Measurements from ENCODE around the gene DAB2IP.
"Not testable (repeated sequence)": the region's sequence is repeated elsewhere in the genome, so short reads cannot be mapped to it uniquely, and the experiment has no call there.

Gene DAB2IP

GRCh38 chr9:121651295-121652020 lies at the start of gene DAB2IP:
DAB2IP (plus strand) TSS chr9:121651634; CDS start chr9:121651776, 142 bp downstream.
- DNase-seq (ENCODE audit: low read depth in 2 of 2), result peak in 1 of 2 experiments; percentile 20

- DNase-seq (ENCODE audit: low read depth in 2 of 2), result no peak
Observed at GRCh38 chr9:121603028-121603427, 48.4 kb upstream of the DAB2IP start.

- DNase-seq (ENCODE audit: low read depth in 2 of 2), result no peak
Observed at GRCh38 chr9:121604242-121604641, 47.2 kb upstream of the DAB2IP start.

GRCh38 chr9:121604654-121605053 lies 46.8 kb upstream of the DAB2IP start:
- no peak for DNase-seq (ENCODE audit: low read depth in 2 of 2)

GRCh38 chr9:121607434-121608167 lies 43.8 kb upstream of the DAB2IP start:
- no peak for DNase-seq (ENCODE audit: low read depth in 2 of 2)

DNA sequence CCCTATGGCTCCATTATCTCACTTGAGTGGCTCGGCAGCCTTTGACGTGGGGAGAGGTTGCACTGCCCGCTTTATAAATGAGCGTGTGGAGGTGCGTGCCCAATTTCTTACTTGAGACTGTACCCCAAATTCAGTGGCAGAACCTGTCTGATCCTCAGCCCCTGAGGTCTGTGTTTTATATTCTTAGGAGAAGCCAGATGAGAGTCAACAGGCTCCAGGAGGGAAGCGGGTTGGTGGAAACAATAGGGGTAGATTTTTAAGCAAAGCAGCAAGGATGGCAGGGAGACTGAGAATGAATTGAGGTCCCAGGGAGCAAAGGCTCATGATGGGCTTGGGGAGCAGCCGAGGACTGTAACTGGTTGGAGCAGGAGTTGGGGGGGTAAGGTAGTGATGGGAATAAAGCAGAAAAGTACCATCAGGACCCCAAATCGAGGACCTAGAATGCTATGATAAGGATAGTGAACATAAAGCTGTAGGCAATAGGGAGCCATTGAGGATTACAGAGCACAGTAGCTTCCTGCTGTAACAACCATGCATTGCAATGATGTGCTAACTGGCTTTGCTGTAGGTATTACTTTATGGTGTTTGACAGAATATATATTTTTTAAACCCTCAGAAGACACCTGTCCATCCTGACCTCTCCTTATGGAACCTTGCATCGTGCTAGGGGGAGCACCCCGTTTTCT lies 43.1 kb upstream of the DAB2IP start:
- DNase-seq (ENCODE audit: low read depth in 2 of 2), result no peak

DNA sequence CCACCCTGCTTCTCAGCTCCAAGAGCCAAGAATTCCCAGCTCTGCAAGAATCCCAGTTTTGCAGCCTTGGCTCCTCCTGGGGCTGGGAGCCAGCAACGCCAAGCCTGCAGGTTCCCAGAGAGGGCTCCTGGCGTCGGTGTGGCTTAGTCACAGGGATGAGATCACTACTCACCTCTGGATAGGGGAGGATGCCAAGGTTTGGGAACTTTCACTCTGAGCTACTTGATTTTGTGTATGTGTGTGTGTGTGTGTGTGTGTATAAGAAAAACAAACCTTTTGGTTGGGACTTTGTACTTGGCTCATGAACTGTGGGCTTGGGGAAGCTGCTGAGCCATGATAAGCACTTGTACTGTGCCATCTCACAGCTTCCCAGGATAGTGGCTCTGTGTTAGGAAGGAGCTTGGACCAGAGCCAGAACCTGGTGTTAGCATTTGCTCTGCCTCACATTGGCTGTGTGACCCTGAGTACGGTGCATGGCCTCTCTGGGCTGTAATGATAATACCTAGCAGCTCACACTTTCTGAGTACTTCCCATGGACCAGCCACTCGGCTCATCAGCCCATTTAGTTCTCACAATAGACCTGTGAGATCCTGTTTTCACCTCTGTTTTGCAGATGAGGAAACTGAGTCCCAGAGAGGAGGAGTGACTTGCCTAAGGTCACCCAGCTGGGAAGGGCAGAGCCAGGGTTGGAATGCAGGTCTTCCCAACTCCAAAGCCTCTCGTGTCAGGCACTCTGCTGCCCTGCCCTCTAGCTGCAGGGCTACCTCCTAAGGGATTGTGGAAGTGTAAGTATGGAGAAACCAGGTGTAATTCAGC lies 41.4 kb upstream of the DAB2IP start:
- DNase-seq (ENCODE audit: low read depth in 2 of 2), result peak in 1 of 2 experiments; percentile 28

DNA sequence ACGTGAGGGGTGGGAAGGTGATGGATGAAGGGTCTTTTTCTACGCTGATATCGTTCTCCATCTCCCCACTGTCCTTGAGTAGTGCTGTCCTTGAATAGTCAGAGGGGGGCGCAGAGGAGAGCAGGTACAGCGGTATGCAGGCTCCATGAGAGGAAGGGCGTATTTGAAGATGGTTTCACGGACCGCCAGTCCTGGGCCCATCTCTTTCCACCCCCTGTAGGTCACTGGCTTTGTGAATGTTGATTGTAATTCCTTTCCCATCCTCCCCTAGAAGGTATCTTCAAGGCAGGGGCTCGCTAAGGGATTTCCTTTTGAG lies 40.8 kb upstream of the DAB2IP start:
- no peak for DNase-seq (ENCODE audit: low read depth in 2 of 2)

- DNase-seq (ENCODE audit: low read depth in 2 of 2), result no peak
Observed at GRCh38 chr9:121612511-121612998, 38.9 kb upstream of the DAB2IP start.

DNA sequence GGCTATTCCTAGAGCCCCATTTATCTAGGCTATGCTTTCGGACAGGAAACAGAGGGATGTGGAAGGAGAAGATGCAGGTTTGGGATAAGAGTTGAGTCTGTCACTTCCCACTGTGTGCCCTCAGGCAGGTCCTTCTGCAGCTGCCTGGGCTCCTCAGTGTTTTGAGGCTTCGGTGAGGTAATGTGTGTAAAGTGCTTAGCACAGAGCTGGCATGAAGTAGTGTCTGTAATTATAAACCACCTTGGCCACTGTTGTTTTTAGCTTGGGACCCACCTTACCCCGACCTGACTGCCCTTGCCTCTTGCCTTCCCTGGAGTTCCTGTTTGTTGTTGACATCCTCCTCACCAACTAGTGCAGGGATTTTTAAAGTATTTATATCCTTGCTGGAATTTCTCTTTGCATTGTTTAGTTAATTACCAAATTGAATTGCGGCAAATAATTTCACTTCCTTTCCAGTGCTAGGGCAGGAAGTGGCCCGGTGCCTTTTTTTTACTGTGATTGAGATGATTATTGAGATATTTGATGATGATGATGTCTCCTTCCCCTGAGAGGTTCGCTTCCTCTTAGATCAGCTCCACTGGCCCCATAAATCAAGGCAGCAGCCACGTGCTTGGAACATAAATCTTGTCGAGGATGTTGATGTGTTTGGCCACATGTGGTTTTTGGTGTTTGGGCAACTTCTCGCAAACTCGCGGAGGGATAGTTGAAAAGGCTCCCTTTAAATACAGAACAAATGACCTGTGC lies 38.3 kb upstream of the DAB2IP start:
- no peak for DNase-seq (ENCODE audit: low read depth in 2 of 2)

DNA sequence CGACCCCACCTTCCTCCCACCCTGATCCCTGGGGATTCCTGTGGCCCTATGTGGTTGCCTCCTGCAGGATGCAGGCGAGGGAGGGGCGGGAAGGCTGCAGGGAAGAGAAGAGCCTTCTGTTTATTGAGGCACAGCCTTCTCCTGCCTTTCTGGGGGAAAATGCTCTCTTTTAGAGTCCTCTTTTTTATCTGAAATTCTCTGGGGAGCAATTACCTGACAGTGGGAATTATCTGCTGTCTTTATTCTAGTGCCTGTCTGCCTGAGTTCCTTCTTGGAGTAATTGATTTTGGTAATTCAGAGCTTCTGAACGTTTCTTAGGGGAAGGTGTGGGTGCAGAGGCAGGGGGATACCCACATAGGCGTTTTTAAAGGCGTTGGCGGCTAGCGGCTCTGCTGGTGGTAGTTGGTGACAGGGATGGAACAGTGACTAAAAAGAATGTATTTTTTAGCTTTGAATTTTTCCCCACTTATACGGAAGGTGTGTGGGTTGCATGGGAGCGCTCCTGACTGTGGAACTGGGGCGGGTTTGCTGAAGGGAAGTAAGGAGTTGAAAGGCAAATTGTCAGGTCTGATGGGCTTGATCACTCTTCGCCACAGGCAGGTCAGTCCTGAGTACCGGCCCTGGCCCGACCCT lies 35.2 kb upstream of the DAB2IP start:
- DNase-seq (ENCODE audit: low read depth in 2 of 2), result no peak

DNA sequence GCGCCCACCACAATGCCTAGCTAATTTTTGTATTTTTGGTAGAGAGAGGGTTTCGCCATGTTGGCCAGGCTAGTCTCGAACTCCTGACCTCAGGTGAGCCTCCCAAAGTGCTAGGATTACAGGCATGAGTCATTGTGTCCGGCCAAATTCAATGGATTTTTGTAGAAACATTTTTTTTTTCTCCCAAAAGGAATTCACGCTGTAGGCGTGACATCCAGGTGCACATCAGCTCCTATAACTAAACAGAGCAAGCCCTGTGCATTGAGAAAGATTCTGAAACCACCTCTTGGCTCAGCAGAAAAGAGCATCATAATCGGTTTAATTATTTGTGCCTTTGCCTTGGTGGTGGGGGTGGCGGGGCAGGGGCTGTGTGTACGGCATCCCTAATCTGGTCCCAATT lies 32.9 kb upstream of the DAB2IP start:
- no peak for DNase-seq (ENCODE audit: low read depth in 2 of 2)

- DNase-seq (ENCODE audit: low read depth in 2 of 2), result not testable (repeated sequence)
Observed at GRCh38 chr9:121618910-121619309, 32.5 kb upstream of the DAB2IP start.

- DNase-seq (ENCODE audit: low read depth in 2 of 2), result no peak
Observed at GRCh38 chr9:121619545-121620324, 31.7 kb upstream of the DAB2IP start.

GRCh38 chr9:121620325-121620673 lies 31.1 kb upstream of the DAB2IP start:
- no peak for DNase-seq (ENCODE audit: low read depth in 2 of 2)

GRCh38 chr9:121620777-121621449 lies 30.5 kb upstream of the DAB2IP start:
- DNase-seq (ENCODE audit: low read depth in 2 of 2), result no peak

DNA sequence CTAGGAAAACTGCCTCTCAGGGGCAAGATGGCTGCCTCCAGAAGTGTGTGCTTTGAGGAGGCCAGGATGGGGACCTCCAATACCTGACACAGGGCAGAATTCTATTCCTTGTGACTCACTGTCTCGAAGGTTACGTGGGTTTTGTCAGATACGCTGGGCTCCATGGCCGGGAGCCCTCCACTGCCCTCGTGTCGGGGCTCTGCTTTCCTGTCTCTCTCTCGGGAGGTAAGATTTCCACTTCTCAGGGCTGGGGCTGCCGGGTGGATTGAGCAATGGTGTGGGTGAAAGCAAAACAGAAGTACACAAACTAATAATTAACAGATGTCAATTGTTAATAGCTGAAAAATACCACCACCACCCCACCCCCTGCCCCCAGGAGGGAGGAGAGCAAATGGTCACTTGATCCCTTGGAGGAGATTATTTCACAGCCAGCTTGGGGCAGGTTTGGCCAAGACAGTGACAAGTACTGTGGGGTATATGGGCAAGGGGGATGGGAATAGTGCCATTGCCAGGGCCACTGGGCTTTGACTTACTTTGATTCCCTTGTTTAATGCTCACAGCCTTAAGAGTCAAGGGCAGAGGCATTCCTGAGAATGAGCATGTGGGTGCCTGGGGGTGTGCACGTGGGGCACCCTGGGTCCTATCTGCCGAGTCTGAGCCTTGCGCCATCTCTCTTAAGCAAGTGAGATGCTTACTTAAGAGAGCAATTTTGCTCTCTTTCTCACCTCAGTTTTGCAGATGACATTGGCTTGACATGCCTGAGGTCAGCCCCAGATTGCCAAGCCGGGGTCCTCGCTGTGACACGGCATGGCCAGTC lies 28.8 kb upstream of the DAB2IP start:
- no peak for DNase-seq (ENCODE audit: low read depth in 2 of 2)

DNA sequence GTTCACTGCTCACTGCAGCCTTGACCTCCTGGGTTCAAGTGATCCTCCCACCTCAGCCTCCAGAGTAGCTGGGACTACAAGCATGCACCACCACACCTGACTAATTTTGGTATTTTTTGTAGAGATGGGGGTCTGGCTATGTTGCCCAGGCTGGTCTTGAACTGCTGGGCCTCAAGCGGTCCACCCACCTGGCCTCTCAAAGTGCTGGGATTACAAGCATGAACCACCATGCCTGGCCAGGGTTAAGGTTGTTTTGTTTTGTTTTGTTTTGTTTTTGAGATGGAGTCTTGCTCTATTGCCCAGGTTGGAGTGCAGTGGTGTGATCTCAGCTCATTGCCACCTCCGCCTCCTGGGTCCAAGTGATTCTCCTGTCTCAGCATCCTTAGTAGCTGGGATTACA lies 28.0 kb upstream of the DAB2IP start:
- DNase-seq (ENCODE audit: low read depth in 2 of 2), result not testable (repeated sequence)

All from fibroblast of skin of left biceps (primary cell).